ENCODE measurements around the gene ZNF628.

DNA sequence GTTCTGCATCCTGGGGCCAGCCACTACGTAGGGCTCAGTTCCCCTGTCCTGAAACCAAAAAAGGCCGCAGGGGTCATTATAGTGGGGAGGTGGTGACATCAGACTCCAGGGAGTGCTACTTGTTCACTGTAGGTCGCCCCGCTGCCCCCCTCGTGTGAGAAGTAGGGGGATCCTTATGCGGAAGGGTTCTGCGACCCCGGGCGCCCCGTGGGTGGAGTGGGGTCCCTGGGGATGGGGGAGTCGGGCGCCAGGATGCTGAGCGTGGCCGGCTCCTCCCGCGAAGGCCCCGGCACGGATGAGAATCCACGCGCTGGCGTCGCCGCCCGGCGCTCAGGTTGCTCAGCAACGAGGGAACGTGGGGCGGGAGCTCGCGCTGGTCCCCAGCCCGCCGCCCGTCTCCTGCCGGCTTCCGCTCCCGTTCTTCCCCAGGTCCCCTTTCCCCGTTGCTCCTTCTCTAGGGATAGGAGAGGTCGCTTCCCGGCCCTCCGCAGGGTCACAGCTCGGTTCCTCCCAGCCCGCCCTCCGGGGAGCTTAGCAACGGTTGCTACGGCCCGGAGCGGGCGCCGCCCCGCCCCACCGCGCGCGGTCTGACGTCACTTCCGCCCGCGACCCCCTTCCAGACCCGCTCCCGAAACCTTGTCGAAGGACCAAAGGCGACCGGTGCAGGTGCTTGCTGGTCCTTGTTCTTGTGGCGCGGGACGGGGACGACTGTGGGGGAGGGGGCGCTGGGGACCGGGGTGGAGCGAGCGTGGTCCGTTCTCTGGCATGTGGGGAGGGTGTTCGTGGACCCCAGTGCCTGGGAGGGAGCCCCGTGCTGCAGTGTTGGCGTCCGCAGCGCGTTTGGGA is 8.4 kb downstream of the ZNF628 start, which contains the start of gene NAT14:
- TF ChIP-seq, protein P1, sequence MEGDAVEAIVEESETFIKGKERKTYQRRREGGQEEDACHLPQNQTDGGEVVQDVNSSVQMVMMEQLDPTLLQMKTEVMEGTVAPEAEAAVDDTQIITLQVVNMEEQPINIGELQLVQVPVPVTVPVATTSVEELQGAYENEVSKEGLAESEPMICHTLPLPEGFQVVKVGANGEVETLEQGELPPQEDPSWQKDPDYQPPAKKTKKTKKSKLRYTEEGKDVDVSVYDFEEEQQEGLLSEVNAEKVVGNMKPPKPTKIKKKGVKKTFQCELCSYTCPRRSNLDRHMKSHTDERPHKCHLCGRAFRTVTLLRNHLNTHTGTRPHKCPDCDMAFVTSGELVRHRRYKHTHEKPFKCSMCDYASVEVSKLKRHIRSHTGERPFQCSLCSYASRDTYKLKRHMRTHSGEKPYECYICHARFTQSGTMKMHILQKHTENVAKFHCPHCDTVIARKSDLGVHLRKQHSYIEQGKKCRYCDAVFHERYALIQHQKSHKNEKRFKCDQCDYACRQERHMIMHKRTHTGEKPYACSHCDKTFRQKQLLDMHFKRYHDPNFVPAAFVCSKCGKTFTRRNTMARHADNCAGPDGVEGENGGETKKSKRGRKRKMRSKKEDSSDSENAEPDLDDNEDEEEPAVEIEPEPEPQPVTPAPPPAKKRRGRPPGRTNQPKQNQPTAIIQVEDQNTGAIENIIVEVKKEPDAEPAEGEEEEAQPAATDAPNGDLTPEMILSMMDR (conservative IDR thresholded peaks at IDR 0.05; ENCODE audit: low read depth, low read length) = no peak
- no peak for TF ChIP-seq EZH2 (IDR thresholded peaks at IDR 0.05; ENCODE audit: borderline replicate concordance, low read depth, low read length, poor library complexity, severe bottlenecking)

Measured in A673 (cell line).